ENCODE data around the gene PHOX2A. TPM values are rescaled to one million over a fixed set of nuclear protein-coding genes. Genes with fewer than 3 reads are reported as not detected.
"Not testable (repeated sequence)": the region's sequence is repeated elsewhere in the genome, so short reads cannot be mapped to it uniquely, and the experiment has no call there.

PHOX2A gene
- total RNA-seq: not detected
- long read RNA-seq: 0 reads

- DNase-seq (ENCODE audit: low spot score): no peak
- intact Hi-C loops (cut with DNase I): no loop called here
Measured at GRCh38 chr11:72244060-72244360, at the start of gene PHOX2A. Gene PHOX2A (minus strand): TSS chr11:72244176. CDS start chr11:72244004, 172 bp downstream.

GRCh38 chr11:72293391-72293790 is 49.4 kb upstream of the PHOX2A start:
- no peak for DNase-seq (ENCODE audit: low spot score)
- intact Hi-C loops (cut with DNase I): loop anchor here (10.0 kb wide), 1 partner anchor 121 kb away; no protein-coding TSS in a partner anchor

GRCh38 chr11:72292106-72292785 is 48.3 kb upstream of the PHOX2A start:
- intact Hi-C loops (cut with DNase I): loop anchor here (10.0 kb wide), 1 partner anchor 123 kb away; no protein-coding TSS in a partner anchor
- no peak for DNase-seq (ENCODE audit: low spot score)

GRCh38 chr11:72290741-72291140 is 46.8 kb upstream of the PHOX2A start:
- DNase-seq (ENCODE audit: low spot score): not testable (repeated sequence)
- intact Hi-C loops (cut with DNase I): loop anchor here (10.0 kb wide), 1 partner anchor 124 kb away; no protein-coding TSS in a partner anchor

GRCh38 chr11:72287293-72287692 is 43.3 kb upstream of the PHOX2A start:
- DNase-seq (ENCODE audit: low spot score): no peak
- intact Hi-C loops (cut with DNase I): no loop called here

GRCh38 chr11:72283947-72284346 is 40.0 kb upstream of the PHOX2A start:
- DNase-seq (ENCODE audit: low spot score): no peak
- intact Hi-C loops (cut with DNase I): no loop called here

- intact Hi-C loops (cut with DNase I): no loop called here
- DNase-seq (ENCODE audit: low spot score): no peak
Measured at GRCh38 chr11:72280726-72281315, 36.8 kb upstream of the PHOX2A start.

GRCh38 chr11:72280037-72280436 is 36.1 kb upstream of the PHOX2A start:
- intact Hi-C loops (cut with DNase I): no loop called here
- DNase-seq (ENCODE audit: low spot score): no peak

- no peak for DNase-seq (ENCODE audit: low spot score)
- intact Hi-C loops (cut with DNase I): no loop called here
Measured at GRCh38 chr11:72278905-72279304, 34.9 kb upstream of the PHOX2A start.

GRCh38 chr11:72274435-72274834 is 30.5 kb upstream of the PHOX2A start:
- no peak for DNase-seq (ENCODE audit: low spot score)
- intact Hi-C loops (cut with DNase I): no loop called here

- intact Hi-C loops (cut with DNase I): no loop called here
- DNase-seq (ENCODE audit: low spot score): no peak
Measured at GRCh38 chr11:72271980-72272379, 28.0 kb upstream of the PHOX2A start.

- intact Hi-C loops (cut with DNase I): no loop called here
- no peak for DNase-seq (ENCODE audit: low spot score)
Measured at GRCh38 chr11:72267956-72268617, 24.1 kb upstream of the PHOX2A start.

GRCh38 chr11:72266960-72267359 is 23.0 kb upstream of the PHOX2A start:
- intact Hi-C loops (cut with DNase I); DNase-seq (ENCODE audit: low spot score): not testable (repeated sequence)

- intact Hi-C loops (cut with DNase I): no loop called here
- DNase-seq (ENCODE audit: low spot score): no peak
Measured at GRCh38 chr11:72265951-72266350, 22.0 kb upstream of the PHOX2A start.

GRCh38 chr11:72263361-72263760 is 19.4 kb upstream of the PHOX2A start:
- intact Hi-C loops (cut with DNase I): no loop called here
- DNase-seq (ENCODE audit: low spot score): no peak

GRCh38 chr11:72260574-72260973 is 16.6 kb upstream of the PHOX2A start:
- DNase-seq (ENCODE audit: low spot score): no peak
- intact Hi-C loops (cut with DNase I): no loop called here

- no peak for DNase-seq (ENCODE audit: low spot score)
- intact Hi-C loops (cut with DNase I): no loop called here
Measured at GRCh38 chr11:72259490-72259889, 15.5 kb upstream of the PHOX2A start.

- no peak for DNase-seq (ENCODE audit: low spot score)
- intact Hi-C loops (cut with DNase I): no loop called here
Measured at GRCh38 chr11:72257570-72257969, 13.6 kb upstream of the PHOX2A start.

- intact Hi-C loops (cut with DNase I): no loop called here
- no peak for DNase-seq (ENCODE audit: low spot score)
Measured at GRCh38 chr11:72254299-72254993, 10.5 kb upstream of the PHOX2A start.

GRCh38 chr11:72253392-72253791 is 9.4 kb upstream of the PHOX2A start:
- intact Hi-C loops (cut with DNase I): no loop called here
- DNase-seq (ENCODE audit: low spot score): no peak
